ENCODE data around the gene KRT78. TPM values are rescaled to one million over a fixed set of nuclear protein-coding genes. Genes with fewer than 3 reads are reported as not detected.

Gene KRT78
- total and polyA plus RNA-seq, 9 of the 15 experiments (the other 6 are each of a cell fraction or from before 2014, with no cell fraction given) = not detected

- no peak for TF ChIP-seq SMAD1 (IDR thresholded peaks at IDR 0.05; ENCODE audit: low read depth, low read length, partially characterized antibody)
- TF ChIP-seq MGA (IDR thresholded peaks at IDR 0.05) = no peak
- peak; percentile 66; the same call in 1 of the 2 replicates for TF ChIP-seq KDM2B (CRISPR knock-in tag; IDR thresholded peaks at IDR 0.05)
- TF ChIP-seq PHF20 (IDR thresholded peaks at IDR 0.05; ENCODE audit: partially characterized antibody) = no peak
- TF ChIP-seq GATAD2B (IDR thresholded peaks at IDR 0.05; ENCODE audit: borderline replicate concordance) = peak; percentile 75; the same call in 1 of the 2 replicates
- TF ChIP-seq CREM (IDR thresholded peaks at IDR 0.05; ENCODE audit: low read depth) = peak; percentile 44
- TF ChIP-seq, protein P1, sequence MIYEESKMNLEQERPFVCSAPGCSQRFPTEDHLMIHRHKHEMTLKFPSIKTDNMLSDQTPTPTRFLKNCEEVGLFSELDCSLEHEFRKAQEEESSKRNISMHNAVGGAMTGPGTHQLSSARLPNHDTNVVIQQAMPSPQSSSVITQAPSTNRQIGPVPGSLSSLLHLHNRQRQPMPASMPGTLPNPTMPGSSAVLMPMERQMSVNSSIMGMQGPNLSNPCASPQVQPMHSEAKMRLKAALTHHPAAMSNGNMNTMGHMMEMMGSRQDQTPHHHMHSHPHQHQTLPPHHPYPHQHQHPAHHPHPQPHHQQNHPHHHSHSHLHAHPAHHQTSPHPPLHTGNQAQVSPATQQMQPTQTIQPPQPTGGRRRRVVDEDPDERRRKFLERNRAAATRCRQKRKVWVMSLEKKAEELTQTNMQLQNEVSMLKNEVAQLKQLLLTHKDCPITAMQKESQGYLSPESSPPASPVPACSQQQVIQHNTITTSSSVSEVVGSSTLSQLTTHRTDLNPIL (CRISPR knock-in tag; IDR thresholded peaks at IDR 0.05) = no peak
- peak; percentile 50; the same call in 1 of the 2 replicates for TF ChIP-seq ESRRA (IDR thresholded peaks at IDR 0.05; ENCODE audit: borderline replicate concordance, low read depth)
- 0 out of 4 replicates have a peak, but pooled peaks of 1 of the 2 experiments have one; percentile 15 for TF ChIP-seq TBL1XR1 (IDR thresholded peaks at IDR 0.05; ENCODE audit: low read length in 2 of 2)
- no peak for TF ChIP-seq HNRNPL (IDR thresholded peaks at IDR 0.05; ENCODE audit: low read depth, low read length)
- no peak for TF ChIP-seq TCF7L2 (IDR thresholded peaks at IDR 0.05; ENCODE audit: low read depth, low read length)
- TF ChIP-seq NCOA2 (IDR thresholded peaks at IDR 0.05; ENCODE audit: partially characterized antibody in 2 of 2) = no peak
- no peak for TF ChIP-seq ELF2 (CRISPR knock-in tag; IDR thresholded peaks at IDR 0.05)
- peak; percentile 32; the same call in 1 of the 2 replicates for TF ChIP-seq ZFX (CRISPR knock-in tag; IDR thresholded peaks at IDR 0.05)
- no peak for TF ChIP-seq PHB2 (IDR thresholded peaks at IDR 0.05; ENCODE audit: low read depth)
- TF ChIP-seq TSC22D4 (tag; IDR thresholded peaks at IDR 0.05) = no peak
Observed at GRCh38 chr12:52873832-52874572, 25.2 kb upstream of the KRT78 start (continued).

Data from K562 (cell line).